HCT116 (cell line): ENCODE measurements around the gene PRPF8. TPM values are rescaled to one million over a fixed set of nuclear protein-coding genes. Genes with fewer than 3 reads are reported as not detected.

Experiments used
- ATAC-seq: fragments of 200-7000 bp; cut with Tn5 transposase; 2 replicates; pipeline ENCODE4 v1.9.1; 2020; ENCODE audit warnings: mild to moderate bottlenecking, moderate library complexity
- BruUV-seq: library from RNA; stranded (reverse); fragments of 400-500 nt; replicated peaks from 2 replicates; lab custom pipeline; 2021; lab: Mats Ljungman, UMichigan
- CTCF ChIA-PET: fragments of 300-600 bp; sonication (Branson Sonifier 250); formaldehyde crosslinking; loops from one replicate; lab custom pipeline; 2021; ENCODE audit warnings: antibody characterized with exemption; lab: Charles Lee
- POLR2A ChIA-PET: fragments of 300-600, 350-600 bp; sonication (Branson Sonifier 250); formaldehyde crosslinking; loops from one replicate; lab custom pipeline; 2021; ENCODE audit warnings: antibody characterized with exemption; lab: Charles Lee
- RAD21 ChIA-PET, 2 experiments: fragments of 300-600 bp; sonication (Branson Sonifier 250); formaldehyde crosslinking; loops; one replicate each; lab custom pipeline; 2023; ENCODE audit warnings: low total read pairs in 2 of 2; ENCODE audit not compliant: uncharacterized antibody in 2 of 2, unreplicated experiment in 2 of 2, low non-redundant PET in 1 of 2; lab: Charles Lee
- DNase-seq: peaks from one replicate; pipeline ENCODE4 v3.0.0-alpha.2; 2010; ENCODE audit warnings: low read depth, low spot score
- H2AFZ ChIP-seq: fragments of 200-600 bp; shearing (Covaris generic), sonication (generic); 2 replicates; pipeline ENCODE4 v1.6.1; 2017; ENCODE audit warnings: low read depth, mixed run types, mixed read lengths, antibody characterized with exemption, low read length; ENCODE audit not compliant: poor library complexity, severe bottlenecking
- H3K27ac ChIP-seq: 2 replicates; pipeline ENCODE4 v1.5.1; 2012; ENCODE audit warnings: low read depth, low read length
- H3K27me3 ChIP-seq: fragments of 200-600 bp; sonication (generic); 2 replicates; pipeline ENCODE4 v1.6.1; 2016; ENCODE audit warnings: mixed run types, low read length, mixed read lengths; ENCODE audit not compliant: insufficient read depth
- H3K36me3 ChIP-seq, 2 experiments: fragments of 200-500 bp in 1 of 2; fragments of 200-600 bp in 1 of 2; sonication (Bioruptor generic) in 1 of 2; sonication (generic) in 1 of 2; 2 replicates each; pipeline versions ENCODE4 v1.5.1 to v1.6.1; 2014 to 2016; ENCODE audit warnings: low read length in 2 of 2, inconsistent platforms in 1 of 2, mixed read lengths in 1 of 2, mixed run types in 1 of 2; ENCODE audit not compliant: insufficient read depth in 2 of 2, control insufficient read depth in 1 of 2
- H3K4me1 ChIP-seq, 2 experiments: fragments of 200-600 bp in 1 of 2; sonication (generic) in 1 of 2; 2 replicates each; pipeline versions ENCODE4 v1.5.1 to v1.6.1; 2012 to 2017; ENCODE audit warnings: low read length in 2 of 2, inconsistent platforms in 1 of 2, mild to moderate bottlenecking in 1 of 2, mixed read lengths in 1 of 2, mixed run types in 1 of 2, moderate library complexity in 1 of 2; ENCODE audit not compliant: insufficient read depth in 2 of 2, control insufficient read depth in 1 of 2
- H3K4me2 ChIP-seq: fragments of 200-600 bp; sonication (generic); 2 replicates; pipeline ENCODE4 v1.6.1; 2017; ENCODE audit warnings: mixed run types, low read length, mixed read lengths
- H3K4me3 ChIP-seq, 2 experiments: fragments of 200-600 bp in 1 of 2; sonication (generic) in 1 of 2; replicated peaks in 1 of 2; 2 replicates each; pipeline ENCODE4 v1.5.1; 2011 to 2016; ENCODE audit warnings: low read length in 2 of 2, control low read depth in 1 of 2, low read depth in 1 of 2, mild to moderate bottlenecking in 1 of 2, mixed read lengths in 1 of 2, mixed run types in 1 of 2
- H3K79me2 ChIP-seq: fragments of 200-600 bp; sonication (generic); 2 replicates; pipeline ENCODE4 v1.6.1; 2017; ENCODE audit warnings: mild to moderate bottlenecking, mixed run types, low read length, moderate library complexity, mixed read lengths; ENCODE audit not compliant: insufficient read depth
- H3K9ac ChIP-seq: fragments of 200-600 bp; sonication (generic); 2 replicates; pipeline ENCODE4 v1.6.1; 2016; ENCODE audit warnings: low read length, mixed read lengths
- H3K9me2 ChIP-seq: fragments of 200-600 bp; sonication (generic), shearing (Covaris generic); 2 replicates; pipeline ENCODE4 v1.6.1; 2017; ENCODE audit warnings: mixed run types, mild to moderate bottlenecking, moderate library complexity; ENCODE audit not compliant: insufficient read depth
- H3K9me3 ChIP-seq, 2 experiments: fragments of 200-500 bp in 1 of 2; fragments of 200-600 bp in 1 of 2; sonication (Bioruptor generic) in 1 of 2; sonication (generic) in 1 of 2; 2 replicates each; pipeline ENCODE4 v1.6.1; 2014 to 2017; ENCODE audit warnings: low read length in 2 of 2, mixed read lengths in 2 of 2, inconsistent platforms in 1 of 2, low read depth in 1 of 2, mild to moderate bottlenecking in 1 of 2, mixed run types in 1 of 2, moderate library complexity in 1 of 2; ENCODE audit not compliant: control insufficient read depth in 1 of 2, insufficient read depth in 1 of 2
- H4K20me1 ChIP-seq: fragments of 200-600 bp; sonication (generic), shearing (Covaris generic); 2 replicates; pipeline ENCODE4 v1.6.1; 2017; ENCODE audit warnings: mixed run types, mild to moderate bottlenecking, moderate library complexity; ENCODE audit not compliant: insufficient read depth
- EGR1 ChIP-seq: IDR thresholded peaks from 2 replicates; pipeline ENCODE4 v1.6.1; 2012; ENCODE audit warnings: low read depth
- FOSL1 ChIP-seq: IDR thresholded peaks from 2 replicates; pipeline ENCODE4 v1.6.1; 2012; ENCODE audit warnings: low read depth
- MAX ChIP-seq: IDR thresholded peaks from 2 replicates; pipeline ENCODE4 v1.6.1; 2012
- POLR2A ChIP-seq: IDR thresholded peaks from 2 replicates; pipeline ENCODE4 v1.7.0; 2011; ENCODE audit warnings: borderline replicate concordance; ENCODE audit not compliant: insufficient read depth, insufficient read length; ENCODE audit errors: extremely low read depth
- POLR2AphosphoS5 ChIP-seq: IDR thresholded peaks from 2 replicates; pipeline ENCODE4 v1.6.1; 2011; ENCODE audit warnings: mild to moderate bottlenecking, low read depth, low read length, moderate library complexity
- RAD21 ChIP-seq: IDR thresholded peaks from 2 replicates; pipeline ENCODE4 v1.6.1; 2012; ENCODE audit warnings: low read depth, mild to moderate bottlenecking
- YY1 ChIP-seq: IDR thresholded peaks from 2 replicates; pipeline ENCODE4 v1.6.1; 2011; ENCODE audit warnings: low read length, low read depth, moderate library complexity, mild to moderate bottlenecking; ENCODE audit not compliant: insufficient replicate concordance; ENCODE audit errors: extremely low read depth
- ZBTB33 ChIP-seq: IDR thresholded peaks from 2 replicates; pipeline ENCODE4 v1.6.1; 2011; ENCODE audit warnings: mild to moderate bottlenecking, low read length, moderate library complexity; ENCODE audit not compliant: insufficient replicate concordance; ENCODE audit errors: extremely low read depth
- intact Hi-C: fragments of 100-400 bp; cut with micrococcal nuclease; formaldehyde crosslinking; loops from 2 replicates; pipeline ENCODE4 v1.10.0; 2022
- total RNA-seq: library from RNA; stranded (reverse); gene quantifications from one replicate; pipeline ENCODE4 v1.2.1, GENCODE V29; 2021; ENCODE audit not compliant: unreplicated experiment

PRPF8 gene
- total RNA-seq, 1 experiment from 2014 or later: 386 TPM

GRCh38 chr17:1645207-1646171 is 39.2 kb downstream of the PRPF8 start, which contains the start of gene SCARF1:
Gene SCARF1 (minus strand): TSS chr17:1645732. CDS start chr17:1645697, 35 bp downstream.
- TF ChIP-seq YY1 (no peak), MAX (no peak), POLR2A (no peak), RAD21 (no peak), EGR1 (no peak), ZBTB33 (no peak), FOSL1 (no peak), POLR2AphosphoS5 (no peak)
- TF ChIP-seq, all 23 proteins: peak for 0
- RAD21 ChIA-PET: no interaction called here
- CTCF ChIA-PET: interaction anchor here (1.4 kb wide), 2 partner anchors 15 to 16 kb away, joined by 3 to 5 read pairs; partner anchors contain the start of gene SLC43A2
- no peak for ATAC-seq
- BruUV-seq: no TSS peak
- Histone ChIP-seq H3K4me2 (peak within 1 kb of the TSS; percentile 93), H3K36me3 (no peaks in the 10 kb centered on the region), H3K27ac (no peak within 1 kb of the TSS), H3K79me2 (no peaks in the 10 kb centered on the region), H2AFZ (no peak within 1 kb of the TSS), H4K20me1 (no peaks in the 10 kb centered on the region), H3K9me2 (no peaks in the 10 kb centered on the region), H3K4me1 (peaks cover 27 to 52% of the 10 kb centered on the region in 2 experiments), H3K27me3 (no peaks in the 10 kb centered on the region), H3K9me3 (no peaks in the 10 kb centered on the region), H3K4me3 (no peak within 1 kb of the TSS), H3K9ac (peak within 1 kb of the TSS; percentile 65; the same call in 1 of the 2 replicates)
- intact Hi-C loops: loop anchor here (5.0 kb wide), 1 partner anchor 388 kb away; no protein-coding TSS in a partner anchor
- DNase-seq: no peak
- POLR2A ChIA-PET: no interaction called here
